ENCODE results near the gene RPS6KL1. TPM values are rescaled to one million over a fixed set of nuclear protein-coding genes. Genes with fewer than 3 reads are reported as not detected.

The RPS6KL1 gene
- total RNA-seq, 1 experiment from 2014 or later: 18.8 TPM

DNA sequence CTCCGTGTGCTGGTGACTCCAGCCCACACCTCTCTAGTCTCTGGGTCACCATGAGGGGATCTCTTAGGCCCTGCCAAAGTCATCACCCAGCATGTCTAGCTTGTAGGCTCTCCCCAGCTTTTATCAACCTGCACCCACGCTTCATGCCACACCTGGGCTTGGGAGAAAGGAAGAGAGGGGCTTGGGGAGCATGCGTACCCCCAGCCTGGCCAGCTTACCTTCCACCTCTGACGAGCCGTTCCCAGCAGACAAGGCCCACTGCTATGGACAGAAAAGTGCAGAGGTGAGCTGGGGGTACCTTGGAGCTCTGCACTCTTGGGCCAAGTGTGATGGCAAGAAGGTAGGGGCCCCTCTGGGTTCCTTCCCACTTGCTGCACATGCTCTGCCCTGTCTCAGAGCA, 30.6 kb upstream of the RPS6KL1 start:
- Histone ChIP-seq H4K91ac (ENCODE audit: insufficient read length, low read depth, low read length) (no peak overlapping the region), H2BK15ac (ENCODE audit: low read depth, low read length) (no peak overlapping the region), H4K5ac (ENCODE audit: insufficient read length, low read depth, low read length) (no peak overlapping the region), H3K79me2 (ENCODE audit: insufficient read depth, low read length) (no peaks in the 10 kb centered on the region), H3K14ac (ENCODE audit: insufficient read depth, low read length) (no peak overlapping the region), H3K27me3 (ENCODE audit: insufficient read depth, low read length) (no peaks in the 10 kb centered on the region; the same call in 1 of the 2 replicates), H2AFZ (ENCODE audit: low read length) (no peak overlapping the region), H2BK20ac (ENCODE audit: low read depth, low read length, poor library complexity, severe bottlenecking) (no peak overlapping the region), H2BK120ac (ENCODE audit: low read depth, low read length, poor library complexity, severe bottlenecking) (no peak overlapping the region), H3K79me1 (ENCODE audit: insufficient read depth, low read depth, low read length, poor library complexity, severe bottlenecking) (no peaks in the 10 kb centered on the region), H3K9me3 (ENCODE audit: control insufficient read depth, low read depth, low read length) (no peaks in the 10 kb centered on the region), H3K4ac (ENCODE audit: low read depth, low read length) (no peak overlapping the region), H2AK5ac (ENCODE audit: insufficient read length, low read length) (no peak overlapping the region), H3K27ac (ENCODE audit: insufficient read length, low read depth, low read length) (no peak overlapping the region), H3K4me2 (ENCODE audit: insufficient read depth, insufficient read length, low read length) (no peak overlapping the region), H3K23ac (ENCODE audit: insufficient read length, low read depth, low read length) (no peak overlapping the region), H3K56ac (ENCODE audit: insufficient read length, low read depth, low read length) (no peak overlapping the region), H3K18ac (ENCODE audit: insufficient read length, low read depth, low read length) (peak overlapping the region; percentile 12), H4K8ac (replicated peaks; ENCODE audit: insufficient read length, low read depth, low read length) (no peak overlapping the region), H3K4me1 (ENCODE audit: insufficient read depth, low read length) (no peaks in the 10 kb centered on the region; the same call in 1 of the 2 replicates), H3T11ph (ENCODE audit: low read length) (no peak overlapping the region), H4K20me1 (ENCODE audit: control insufficient read depth, insufficient read depth, insufficient read length) (no peaks in the 10 kb centered on the region), H2BK5ac (ENCODE audit: insufficient read length, low read length) (no peak overlapping the region), H3K9ac (ENCODE audit: extremely low read depth, insufficient read length, low read length) (no peak overlapping the region), H2BK12ac (ENCODE audit: insufficient read length, low read depth, low read length) (no peak overlapping the region), H3K23me2 (ENCODE audit: insufficient read length, low read depth, low read length, poor library complexity, severe bottlenecking) (no peaks in the 10 kb centered on the region)
- H3K9me3 Mint-ChIP-seq: no peaks in the 10 kb centered on the region
- H3K27ac Mint-ChIP-seq: no peak overlapping the region
- no peaks in the 10 kb centered on the region; a peak in 1 of 7 replicates for H3K36me3 Mint-ChIP-seq (ENCODE audit: insufficient read depth in 1 of 3, low read depth in 3 of 3)
- DNase-seq: no peak
- H3K4me1 Mint-ChIP-seq: peaks cover 10 to 15% of the 10 kb centered on the region in 2 experiments
- TF ChIP-seq, protein P1, sequence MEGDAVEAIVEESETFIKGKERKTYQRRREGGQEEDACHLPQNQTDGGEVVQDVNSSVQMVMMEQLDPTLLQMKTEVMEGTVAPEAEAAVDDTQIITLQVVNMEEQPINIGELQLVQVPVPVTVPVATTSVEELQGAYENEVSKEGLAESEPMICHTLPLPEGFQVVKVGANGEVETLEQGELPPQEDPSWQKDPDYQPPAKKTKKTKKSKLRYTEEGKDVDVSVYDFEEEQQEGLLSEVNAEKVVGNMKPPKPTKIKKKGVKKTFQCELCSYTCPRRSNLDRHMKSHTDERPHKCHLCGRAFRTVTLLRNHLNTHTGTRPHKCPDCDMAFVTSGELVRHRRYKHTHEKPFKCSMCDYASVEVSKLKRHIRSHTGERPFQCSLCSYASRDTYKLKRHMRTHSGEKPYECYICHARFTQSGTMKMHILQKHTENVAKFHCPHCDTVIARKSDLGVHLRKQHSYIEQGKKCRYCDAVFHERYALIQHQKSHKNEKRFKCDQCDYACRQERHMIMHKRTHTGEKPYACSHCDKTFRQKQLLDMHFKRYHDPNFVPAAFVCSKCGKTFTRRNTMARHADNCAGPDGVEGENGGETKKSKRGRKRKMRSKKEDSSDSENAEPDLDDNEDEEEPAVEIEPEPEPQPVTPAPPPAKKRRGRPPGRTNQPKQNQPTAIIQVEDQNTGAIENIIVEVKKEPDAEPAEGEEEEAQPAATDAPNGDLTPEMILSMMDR (conservative IDR thresholded peaks at IDR 0.05): no peak
- no peak overlapping the region; a peak in 1 of 5 replicates for H3K4me3 Mint-ChIP-seq
- peaks cover 21% of the 10 kb centered on the region for H3K27me3 Mint-ChIP-seq (ENCODE audit: low read depth)
- no CpG with 5 or more reads among the region's 5 CpGs for WGBS (ENCODE audit: extremely low coverage, insufficient read length, low lambda C conversion rate)
